PC-9 (cell line): ENCODE measurements around the gene DPEP3.

Experiments used
- EZH2 ChIP-seq: fragments of 200-600 bp; sonication (generic); IDR thresholded peaks from 2 replicates; pipeline ENCODE4 v1.8.0; 2017; ENCODE audit warnings: antibody characterized with exemption, low read depth
- TF ChIP-seq, protein P1 (sequence below): fragments of 200-600 bp; sonication (generic); conservative IDR thresholded peaks from 2 replicates; pipeline ENCODE4 v1.6.1; 2017; ENCODE audit warnings: mixed run types, antibody characterized with exemption, mild to moderate bottlenecking, moderate library complexity

DNA sequence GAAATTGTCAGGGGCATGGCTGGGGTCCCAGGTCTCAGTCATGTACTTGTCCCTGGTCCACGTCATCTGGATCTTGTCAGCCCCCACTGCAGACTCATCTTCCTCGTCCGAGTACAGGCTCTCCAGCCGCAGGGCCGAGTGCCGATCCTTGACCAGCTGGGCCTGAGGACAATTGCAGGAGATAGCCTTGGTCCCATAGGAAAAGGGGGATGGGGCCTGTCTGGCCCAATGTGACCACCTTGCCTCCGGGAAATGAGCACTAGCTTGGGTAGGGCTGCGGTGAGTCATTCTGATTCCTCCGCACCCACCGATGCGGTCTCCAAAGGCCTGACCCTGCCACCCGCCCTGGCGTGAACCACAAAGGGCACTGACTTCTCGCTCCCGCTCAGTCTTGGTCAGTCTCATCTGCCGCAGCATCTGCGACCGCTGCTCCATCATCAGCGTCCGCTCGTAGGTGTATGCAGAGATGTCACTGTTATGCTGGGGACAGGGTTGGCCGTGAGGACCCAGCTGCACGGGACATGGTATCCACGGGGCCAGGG is 34.8 kb downstream of the DPEP3 start:
- TF ChIP-seq, protein P1, sequence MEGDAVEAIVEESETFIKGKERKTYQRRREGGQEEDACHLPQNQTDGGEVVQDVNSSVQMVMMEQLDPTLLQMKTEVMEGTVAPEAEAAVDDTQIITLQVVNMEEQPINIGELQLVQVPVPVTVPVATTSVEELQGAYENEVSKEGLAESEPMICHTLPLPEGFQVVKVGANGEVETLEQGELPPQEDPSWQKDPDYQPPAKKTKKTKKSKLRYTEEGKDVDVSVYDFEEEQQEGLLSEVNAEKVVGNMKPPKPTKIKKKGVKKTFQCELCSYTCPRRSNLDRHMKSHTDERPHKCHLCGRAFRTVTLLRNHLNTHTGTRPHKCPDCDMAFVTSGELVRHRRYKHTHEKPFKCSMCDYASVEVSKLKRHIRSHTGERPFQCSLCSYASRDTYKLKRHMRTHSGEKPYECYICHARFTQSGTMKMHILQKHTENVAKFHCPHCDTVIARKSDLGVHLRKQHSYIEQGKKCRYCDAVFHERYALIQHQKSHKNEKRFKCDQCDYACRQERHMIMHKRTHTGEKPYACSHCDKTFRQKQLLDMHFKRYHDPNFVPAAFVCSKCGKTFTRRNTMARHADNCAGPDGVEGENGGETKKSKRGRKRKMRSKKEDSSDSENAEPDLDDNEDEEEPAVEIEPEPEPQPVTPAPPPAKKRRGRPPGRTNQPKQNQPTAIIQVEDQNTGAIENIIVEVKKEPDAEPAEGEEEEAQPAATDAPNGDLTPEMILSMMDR, result no peak
- no peak for TF ChIP-seq EZH2
